Measurements from ENCODE around the gene CHCHD2. TPM values are rescaled to one million over a fixed set of nuclear protein-coding genes. Genes with fewer than 3 reads are reported as not detected.
A peak's percentile ranks its signal among the peaks of the same experiment; 100 is the strongest.
"Not testable (repeated sequence)": the region's sequence is repeated elsewhere in the genome, so short reads cannot be mapped to it uniquely, and the experiment has no call there.

The CHCHD2 gene
- total RNA-seq, 1 experiment from 2014 or later: 405 TPM

- no peak within 1 kb of the TSS for H3K4me2 ChIP-seq (ENCODE audit: low read depth, low read length, poor library complexity, severe bottlenecking)
- H3K4me3 ChIP-seq (ENCODE audit: low read length): no peak within 1 kb of the TSS
- no peaks in the 10 kb centered on the region for H3K9me2 ChIP-seq (replicated peaks; ENCODE audit: insufficient read depth, low read length)
- no peaks in the 10 kb centered on the region for H3K4me1 ChIP-seq (ENCODE audit: low read length)
- no peak for DNase-seq
- H3K9ac ChIP-seq (ENCODE audit: low read length): no peak within 1 kb of the TSS
- H4K20me1 ChIP-seq (ENCODE audit: insufficient read depth, low read depth, low read length): no peaks in the 10 kb centered on the region
- H3K36me3 ChIP-seq (ENCODE audit: insufficient read depth, low read length): no peaks in the 10 kb centered on the region; the same call in 1 of the 2 replicates
- H3K27me3 ChIP-seq (ENCODE audit: low read length): no peaks in the 10 kb centered on the region
- no peak within 1 kb of the TSS for H2AFZ ChIP-seq (ENCODE audit: low read length)
- H3K9me3 ChIP-seq (ENCODE audit: low read length): no peaks in the 10 kb centered on the region
- no peak within 1 kb of the TSS for H3K27ac ChIP-seq (ENCODE audit: low read length)
- H3K79me2 ChIP-seq (ENCODE audit: low read length): no peaks in the 10 kb centered on the region
These were observed 13.3 kb downstream of the CHCHD2 start, which contains the start of gene PHKG1 for GRCh38 chr7:56092789-56093531. Gene PHKG1 (minus strand): TSS chr7:56092952. CDS start chr7:56088941, 4,011 bp downstream.

- H4K20me1 ChIP-seq (ENCODE audit: insufficient read depth, low read depth, low read length); H3K9me3 ChIP-seq (ENCODE audit: low read length); H3K4me2 ChIP-seq (ENCODE audit: low read depth, low read length, poor library complexity, severe bottlenecking); DNase-seq; H3K4me3 ChIP-seq (ENCODE audit: low read length); H3K79me2 ChIP-seq (ENCODE audit: low read length); H3K27ac ChIP-seq (ENCODE audit: low read length); H3K4me1 ChIP-seq (ENCODE audit: low read length); H3K9me2 ChIP-seq (replicated peaks; ENCODE audit: insufficient read depth, low read length); H3K36me3 ChIP-seq (ENCODE audit: insufficient read depth, low read length); H3K27me3 ChIP-seq (ENCODE audit: low read length); H2AFZ ChIP-seq (ENCODE audit: low read length); H3K9ac ChIP-seq (ENCODE audit: low read length): not testable (repeated sequence)
These were observed 13.9 kb downstream of the CHCHD2 start for GRCh38 chr7:56092388-56092787.

GRCh38 chr7:56091591-56091990, 14.7 kb downstream of the CHCHD2 start:
- no peak overlapping the region for H3K4me3 ChIP-seq (ENCODE audit: low read length)
- no peaks in the 10 kb centered on the region for H3K4me1 ChIP-seq (ENCODE audit: low read length)
- DNase-seq: no peak
- no peak overlapping the region for H3K9ac ChIP-seq (ENCODE audit: low read length)
- no peak overlapping the region for H3K27ac ChIP-seq (ENCODE audit: low read length)
- H3K36me3 ChIP-seq (ENCODE audit: insufficient read depth, low read length): no peaks in the 10 kb centered on the region; the same call in 1 of the 2 replicates
- H4K20me1 ChIP-seq (ENCODE audit: insufficient read depth, low read depth, low read length): no peaks in the 10 kb centered on the region
- H3K9me2 ChIP-seq (replicated peaks; ENCODE audit: insufficient read depth, low read length): no peaks in the 10 kb centered on the region
- no peak overlapping the region for H3K4me2 ChIP-seq (ENCODE audit: low read depth, low read length, poor library complexity, severe bottlenecking)
- H3K27me3 ChIP-seq (ENCODE audit: low read length): no peaks in the 10 kb centered on the region
- no peaks in the 10 kb centered on the region for H3K79me2 ChIP-seq (ENCODE audit: low read length)
- no peak overlapping the region for H2AFZ ChIP-seq (ENCODE audit: low read length)
- H3K9me3 ChIP-seq (ENCODE audit: low read length): no peaks in the 10 kb centered on the region

- Histone ChIP-seq H3K27me3 (ENCODE audit: low read length) (no peaks in the 10 kb centered on the region), H3K36me3 (ENCODE audit: insufficient read depth, low read length) (no peaks in the 10 kb centered on the region), H4K20me1 (ENCODE audit: insufficient read depth, low read depth, low read length) (no peaks in the 10 kb centered on the region), H3K4me2 (ENCODE audit: low read depth, low read length, poor library complexity, severe bottlenecking) (no peak overlapping the region), H3K9ac (ENCODE audit: low read length) (no peak overlapping the region), H3K9me3 (ENCODE audit: low read length) (no peaks in the 10 kb centered on the region), H3K79me2 (ENCODE audit: low read length) (no peaks in the 10 kb centered on the region), H3K27ac (ENCODE audit: low read length) (no peak overlapping the region), H3K4me3 (ENCODE audit: low read length) (no peak overlapping the region), H2AFZ (ENCODE audit: low read length) (no peak overlapping the region), H3K4me1 (ENCODE audit: low read length) (peaks cover 26% of the 10 kb centered on the region), H3K9me2 (replicated peaks; ENCODE audit: insufficient read depth, low read length) (no peaks in the 10 kb centered on the region)
- DNase-seq: no peak
These were observed 18.8 kb downstream of the CHCHD2 start for GRCh38 chr7:56087445-56087844.

- H3K4me3 ChIP-seq (ENCODE audit: low read length): no peak overlapping the region
- H4K20me1 ChIP-seq (ENCODE audit: insufficient read depth, low read depth, low read length): no peaks in the 10 kb centered on the region
- no peaks in the 10 kb centered on the region for H3K9me2 ChIP-seq (replicated peaks; ENCODE audit: insufficient read depth, low read length)
- no peak overlapping the region for H3K4me2 ChIP-seq (ENCODE audit: low read depth, low read length, poor library complexity, severe bottlenecking)
- H2AFZ ChIP-seq (ENCODE audit: low read length): no peak overlapping the region
- no peaks in the 10 kb centered on the region for H3K9me3 ChIP-seq (ENCODE audit: low read length)
- H3K27ac ChIP-seq (ENCODE audit: low read length): no peak overlapping the region
- no peaks in the 10 kb centered on the region for H3K36me3 ChIP-seq (ENCODE audit: insufficient read depth, low read length)
- peaks cover 30% of the 10 kb centered on the region for H3K4me1 ChIP-seq (ENCODE audit: low read length)
- no peaks in the 10 kb centered on the region for H3K79me2 ChIP-seq (ENCODE audit: low read length)
- DNase-seq: no peak
- no peak overlapping the region for H3K9ac ChIP-seq (ENCODE audit: low read length)
- no peaks in the 10 kb centered on the region for H3K27me3 ChIP-seq (ENCODE audit: low read length)
These were observed 19.5 kb downstream of the CHCHD2 start for GRCh38 chr7:56086761-56087160.

- Histone ChIP-seq H3K27ac (ENCODE audit: low read length) (peak overlapping the region; percentile 34; the same call in 1 of the 2 replicates), H3K9ac (ENCODE audit: low read length) (no peak overlapping the region; the same call in 1 of the 2 replicates), H3K4me1 (ENCODE audit: low read length) (peaks cover 30% of the 10 kb centered on the region), H3K9me2 (replicated peaks; ENCODE audit: insufficient read depth, low read length) (no peaks in the 10 kb centered on the region), H3K4me2 (ENCODE audit: low read depth, low read length, poor library complexity, severe bottlenecking) (peak overlapping the region; percentile 21), H4K20me1 (ENCODE audit: insufficient read depth, low read depth, low read length) (no peaks in the 10 kb centered on the region), H2AFZ (ENCODE audit: low read length) (no peak overlapping the region), H3K36me3 (ENCODE audit: insufficient read depth, low read length) (peaks cover 8% of the 10 kb centered on the region; the same call in 1 of the 2 replicates), H3K4me3 (ENCODE audit: low read length) (no peak overlapping the region), H3K9me3 (ENCODE audit: low read length) (no peaks in the 10 kb centered on the region), H3K79me2 (ENCODE audit: low read length) (no peaks in the 10 kb centered on the region), H3K27me3 (ENCODE audit: low read length) (no peaks in the 10 kb centered on the region)
- peak; percentile 65 for DNase-seq
These were observed 23.0 kb downstream of the CHCHD2 start for GRCh38 chr7:56083150-56083785.

- Histone ChIP-seq H3K4me2 (ENCODE audit: low read depth, low read length, poor library complexity, severe bottlenecking) (no peak overlapping the region), H3K9me3 (ENCODE audit: low read length) (no peaks in the 10 kb centered on the region), H3K27ac (ENCODE audit: low read length) (no peak overlapping the region), H3K36me3 (ENCODE audit: insufficient read depth, low read length) (peaks cover 8% of the 10 kb centered on the region; the same call in 1 of the 2 replicates), H2AFZ (ENCODE audit: low read length) (no peak overlapping the region), H4K20me1 (ENCODE audit: insufficient read depth, low read depth, low read length) (no peaks in the 10 kb centered on the region), H3K4me3 (ENCODE audit: low read length) (no peak overlapping the region), H3K27me3 (ENCODE audit: low read length) (no peaks in the 10 kb centered on the region), H3K4me1 (ENCODE audit: low read length) (peaks cover 30% of the 10 kb centered on the region), H3K79me2 (ENCODE audit: low read length) (no peaks in the 10 kb centered on the region), H3K9me2 (replicated peaks; ENCODE audit: insufficient read depth, low read length) (no peaks in the 10 kb centered on the region), H3K9ac (ENCODE audit: low read length) (no peak overlapping the region)
- DNase-seq: no peak
These were observed 24.5 kb downstream of the CHCHD2 start for GRCh38 chr7:56081626-56082340.
